ENCODE measurements around the gene TENM4.

The TENM4 gene

DNA sequence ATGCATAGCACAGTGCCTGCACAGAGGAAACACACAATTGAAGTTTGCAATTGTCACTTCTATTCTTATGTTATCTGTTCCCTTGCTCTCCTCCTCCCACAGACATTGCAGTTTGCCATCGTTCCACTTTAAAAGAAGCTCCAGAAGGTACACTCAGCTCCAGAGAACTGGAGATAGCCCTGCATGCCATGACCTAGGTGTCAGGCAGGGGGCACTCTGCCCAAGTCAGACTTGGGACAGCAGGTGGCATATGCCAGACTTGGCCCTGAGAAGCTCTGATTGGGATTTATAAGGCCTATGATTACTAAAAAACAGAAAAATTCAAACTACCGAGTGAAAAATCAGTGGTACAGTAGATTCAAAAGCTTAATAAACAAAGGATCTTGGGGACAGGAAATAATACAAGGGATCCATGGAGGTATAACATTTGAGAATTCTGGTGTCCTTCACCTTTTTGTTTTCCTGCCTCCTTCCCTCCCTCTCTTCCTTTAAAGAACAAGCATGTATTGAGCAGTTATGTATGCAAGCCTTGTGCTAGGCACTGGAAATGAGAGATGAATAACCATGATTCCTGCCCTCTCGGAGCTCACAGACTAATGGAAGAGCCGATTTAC lies 40.0 kb downstream of the TENM4 start:
- in situ Hi-C loops (cut with HindIII; ENCODE audit: low pct_ligation_motif_present, low pct_unique_long_range_greater_than_20kb, low sequenced_read_pairs) = no loop called here
- DNase-seq = peak; percentile 61

- in situ Hi-C loops (cut with HindIII; ENCODE audit: low pct_ligation_motif_present, low pct_unique_long_range_greater_than_20kb, low sequenced_read_pairs) = no loop called here
- DNase-seq = no peak
Measured at GRCh38 chr11:79400206-79400605, 40.6 kb downstream of the TENM4 start.

DNA sequence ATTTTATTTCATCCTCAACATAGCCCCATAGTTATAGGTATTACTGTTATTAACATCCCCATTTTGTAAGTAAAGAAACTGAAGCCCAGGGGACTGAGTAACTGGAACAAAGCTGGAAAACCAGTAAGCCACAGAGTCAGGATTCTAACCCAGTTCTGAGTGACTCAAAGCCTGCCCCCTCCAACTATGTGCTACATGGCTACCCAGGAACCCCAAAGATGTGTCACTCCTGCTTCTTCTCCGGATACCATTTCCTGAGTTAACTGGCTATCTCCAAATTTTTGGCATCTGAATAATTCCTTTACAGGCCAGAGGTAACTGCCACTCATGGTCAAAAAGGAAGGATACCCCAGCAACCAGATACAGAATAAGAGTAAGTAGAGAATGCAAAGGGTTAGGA lies 43.6 kb downstream of the TENM4 start:
- DNase-seq = peak; percentile 28
- in situ Hi-C loops (cut with HindIII; ENCODE audit: low pct_ligation_motif_present, low pct_unique_long_range_greater_than_20kb, low sequenced_read_pairs) = no loop called here

- no peak for DNase-seq
- in situ Hi-C loops (cut with HindIII; ENCODE audit: low pct_ligation_motif_present, low pct_unique_long_range_greater_than_20kb, low sequenced_read_pairs) = no loop called here
Measured at GRCh38 chr11:79396674-79397073, 44.2 kb downstream of the TENM4 start.

- in situ Hi-C loops (cut with HindIII; ENCODE audit: low pct_ligation_motif_present, low pct_unique_long_range_greater_than_20kb, low sequenced_read_pairs) = no loop called here
- no peak for DNase-seq
Measured at GRCh38 chr11:79396001-79396400, 44.8 kb downstream of the TENM4 start.

DNA sequence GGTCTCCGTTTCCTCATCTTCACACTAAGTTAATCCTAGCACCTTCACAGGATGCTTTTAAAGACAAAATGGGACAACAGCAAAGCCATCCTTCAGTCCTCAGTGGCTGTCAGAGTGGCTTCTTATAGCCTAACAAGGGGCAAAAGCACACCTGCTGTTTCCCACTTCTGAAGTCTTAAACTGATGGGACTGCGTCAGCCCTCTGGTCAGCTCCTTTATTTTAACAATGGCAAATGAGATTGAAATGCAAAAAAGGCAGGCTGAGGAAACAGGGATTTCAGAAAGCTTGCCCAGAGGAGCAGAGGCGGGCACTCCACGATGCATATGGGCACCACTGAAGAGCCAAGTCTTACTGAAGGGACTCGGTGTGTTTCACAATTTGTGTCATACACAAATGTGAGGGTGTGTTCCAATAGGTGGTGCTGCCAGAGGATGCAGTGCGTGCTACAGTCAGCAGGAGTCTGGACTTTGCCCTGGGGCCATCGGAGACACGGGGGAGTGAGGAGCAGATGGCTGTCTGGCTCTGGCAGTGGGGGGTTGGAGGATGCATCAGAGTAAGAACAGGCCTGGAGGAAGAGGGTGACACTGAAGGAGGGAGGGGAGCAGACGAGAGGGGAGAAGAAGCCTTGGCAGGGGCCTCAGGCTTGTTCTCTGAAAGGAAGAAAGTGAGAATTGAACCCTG lies 47.3 kb downstream of the TENM4 start:
- in situ Hi-C loops (cut with HindIII; ENCODE audit: low pct_ligation_motif_present, low pct_unique_long_range_greater_than_20kb, low sequenced_read_pairs) = no loop called here
- DNase-seq = no peak

DNA sequence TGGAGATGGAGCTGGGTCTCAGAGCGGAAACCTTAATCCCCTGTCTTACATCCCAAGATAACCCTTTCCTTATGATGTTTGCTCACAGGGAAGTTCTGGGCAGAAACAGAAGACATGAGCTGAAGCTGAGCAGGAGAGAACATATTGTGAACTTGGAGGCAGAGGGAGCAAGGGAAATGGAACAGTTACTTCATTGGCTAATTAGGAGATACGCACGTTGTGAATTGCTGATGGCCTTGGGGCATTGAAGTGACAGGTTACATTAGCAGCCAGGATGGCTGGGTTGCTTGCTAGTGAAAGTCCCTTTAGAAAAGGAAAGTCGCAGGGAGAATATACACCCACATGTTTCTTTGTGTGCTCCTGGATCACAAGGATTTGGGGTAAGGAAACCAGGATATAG lies 48.7 kb downstream of the TENM4 start:
- in situ Hi-C loops (cut with HindIII; ENCODE audit: low pct_ligation_motif_present, low pct_unique_long_range_greater_than_20kb, low sequenced_read_pairs) = no loop called here
- no peak for DNase-seq

DNA sequence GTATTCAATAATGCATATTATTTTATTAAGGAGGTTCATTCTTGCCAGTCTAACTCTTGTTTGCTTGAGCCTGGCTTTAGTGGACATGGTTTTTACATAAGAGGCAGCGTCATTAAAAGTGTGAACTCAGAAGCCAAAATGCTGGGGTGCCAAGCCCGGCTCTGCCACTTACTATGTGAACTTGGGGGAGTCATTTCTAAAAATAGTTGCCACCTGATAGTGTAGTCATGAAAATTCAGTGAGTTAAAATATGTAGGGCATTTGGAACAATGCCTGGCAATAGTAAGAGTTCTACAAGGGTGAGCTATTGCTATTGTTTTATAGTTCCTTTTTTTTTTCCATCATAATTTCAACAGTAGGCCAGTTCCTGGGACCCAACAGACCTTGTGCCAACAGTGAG lies 49.9 kb downstream of the TENM4 start:
- DNase-seq = no peak
- in situ Hi-C loops (cut with HindIII; ENCODE audit: low pct_ligation_motif_present, low pct_unique_long_range_greater_than_20kb, low sequenced_read_pairs) = no loop called here

DNA sequence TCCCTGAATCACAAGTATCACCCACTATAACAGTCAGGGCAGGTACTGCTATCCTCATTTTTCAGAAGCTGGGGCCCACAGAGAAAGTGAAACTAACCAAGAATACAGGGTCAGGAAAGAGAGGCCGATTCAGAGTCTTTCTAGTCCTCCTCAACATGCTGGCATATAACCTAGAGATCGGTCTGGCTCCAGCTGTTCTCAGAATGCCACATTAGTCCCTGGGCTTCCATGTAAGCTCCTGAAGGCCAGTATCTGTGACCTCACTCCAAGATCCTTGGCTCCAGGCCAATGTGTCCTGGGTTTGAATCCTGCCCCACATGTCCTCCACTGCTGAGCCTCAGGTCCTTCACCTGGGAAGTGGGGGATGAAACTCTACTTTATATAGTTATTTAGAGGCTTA lies 50.4 kb downstream of the TENM4 start:
- in situ Hi-C loops (cut with HindIII; ENCODE audit: low pct_ligation_motif_present, low pct_unique_long_range_greater_than_20kb, low sequenced_read_pairs) = no loop called here
- DNase-seq = no peak

DNA sequence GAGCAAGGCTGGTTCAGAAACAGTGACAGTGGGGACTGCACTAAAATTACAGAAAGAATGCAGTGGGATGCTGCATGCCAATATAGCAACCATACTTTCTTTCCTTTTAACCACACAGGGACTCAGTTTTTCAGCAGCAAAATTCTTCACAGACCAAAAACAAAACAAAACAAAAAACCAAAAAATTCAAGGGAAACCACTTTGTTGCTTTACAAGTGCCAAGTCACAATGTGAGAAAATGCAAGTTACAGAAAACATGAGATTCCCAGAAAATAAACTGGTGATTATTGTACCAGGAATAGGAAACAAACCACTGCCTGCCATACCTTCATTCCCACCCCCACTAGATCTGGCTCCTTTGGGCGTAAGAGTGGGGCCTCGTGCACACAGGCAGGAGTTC lies 52.6 kb downstream of the TENM4 start:
- in situ Hi-C loops (cut with HindIII; ENCODE audit: low pct_ligation_motif_present, low pct_unique_long_range_greater_than_20kb, low sequenced_read_pairs) = no loop called here
- no peak for DNase-seq

- in situ Hi-C loops (cut with HindIII; ENCODE audit: low pct_ligation_motif_present, low pct_unique_long_range_greater_than_20kb, low sequenced_read_pairs) = no loop called here
- no peak for DNase-seq
Measured at GRCh38 chr11:79383874-79384273, 57.0 kb downstream of the TENM4 start.

- no peak for DNase-seq
- in situ Hi-C loops (cut with HindIII; ENCODE audit: low pct_ligation_motif_present, low pct_unique_long_range_greater_than_20kb, low sequenced_read_pairs) = no loop called here
Measured at GRCh38 chr11:79382301-79383050, 58.4 kb downstream of the TENM4 start.

- in situ Hi-C loops (cut with HindIII; ENCODE audit: low pct_ligation_motif_present, low pct_unique_long_range_greater_than_20kb, low sequenced_read_pairs) = no loop called here
Measured at GRCh38 chr11:79381036-79381435, 59.8 kb downstream of the TENM4 start.

GRCh38 chr11:79377406-79377805 lies 63.4 kb downstream of the TENM4 start:
- DNase-seq = no peak
- in situ Hi-C loops (cut with HindIII; ENCODE audit: low pct_ligation_motif_present, low pct_unique_long_range_greater_than_20kb, low sequenced_read_pairs) = no loop called here

More at GRCh38 chr11:79381036-79381435, 59.8 kb downstream of the TENM4 start:
- DNase-seq = no peak

- no peak for DNase-seq
Measured at GRCh38 chr11:79375818-79376550, 64.8 kb downstream of the TENM4 start.

DNA sequence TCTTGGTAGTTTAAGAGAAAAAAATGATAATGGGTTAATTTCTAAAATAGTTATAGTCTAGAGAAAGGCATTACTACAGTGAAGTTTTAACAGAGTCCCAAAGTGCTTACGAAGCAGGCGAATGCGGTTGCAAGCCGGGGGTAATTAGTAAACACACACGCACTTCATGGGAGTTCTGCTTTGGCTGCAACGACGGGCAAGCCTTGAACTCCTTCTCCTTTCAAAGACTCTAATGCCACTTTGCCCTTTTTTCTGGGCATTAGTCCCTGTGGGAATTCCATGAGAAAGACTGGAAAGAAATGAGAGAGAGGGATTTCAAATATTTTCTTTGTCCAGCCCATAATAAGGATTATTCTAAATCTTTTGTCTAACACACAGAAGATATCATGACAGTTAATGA lies 66.1 kb downstream of the TENM4 start:
- in situ Hi-C loops (cut with HindIII; ENCODE audit: low pct_ligation_motif_present, low pct_unique_long_range_greater_than_20kb, low sequenced_read_pairs) = no loop called here
- no peak for DNase-seq

More at GRCh38 chr11:79375818-79376550, 64.8 kb downstream of the TENM4 start:
- in situ Hi-C loops (cut with HindIII; ENCODE audit: low pct_ligation_motif_present, low pct_unique_long_range_greater_than_20kb, low sequenced_read_pairs) = no loop called here

DNA sequence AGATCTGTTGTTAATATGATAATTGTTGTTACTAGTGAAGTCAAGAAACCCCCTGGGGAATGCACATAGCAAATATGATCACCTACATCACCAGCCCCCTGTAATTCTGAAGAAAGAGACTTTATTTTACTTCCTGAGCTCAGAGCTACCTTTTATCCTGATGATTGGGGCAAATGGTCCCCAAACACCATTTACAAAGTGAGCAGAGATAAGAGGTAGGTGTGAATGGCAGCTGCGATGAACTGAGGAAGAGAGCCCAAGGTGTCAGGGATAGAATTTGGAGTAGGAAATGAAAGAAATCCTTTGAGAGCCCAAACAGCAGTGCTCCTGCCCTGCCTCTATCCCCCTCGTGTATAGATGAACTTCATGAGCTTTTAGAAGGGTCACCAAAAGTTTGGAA lies 69.1 kb downstream of the TENM4 start:
- DNase-seq = no peak
- in situ Hi-C loops (cut with HindIII; ENCODE audit: low pct_ligation_motif_present, low pct_unique_long_range_greater_than_20kb, low sequenced_read_pairs) = no loop called here

DNA sequence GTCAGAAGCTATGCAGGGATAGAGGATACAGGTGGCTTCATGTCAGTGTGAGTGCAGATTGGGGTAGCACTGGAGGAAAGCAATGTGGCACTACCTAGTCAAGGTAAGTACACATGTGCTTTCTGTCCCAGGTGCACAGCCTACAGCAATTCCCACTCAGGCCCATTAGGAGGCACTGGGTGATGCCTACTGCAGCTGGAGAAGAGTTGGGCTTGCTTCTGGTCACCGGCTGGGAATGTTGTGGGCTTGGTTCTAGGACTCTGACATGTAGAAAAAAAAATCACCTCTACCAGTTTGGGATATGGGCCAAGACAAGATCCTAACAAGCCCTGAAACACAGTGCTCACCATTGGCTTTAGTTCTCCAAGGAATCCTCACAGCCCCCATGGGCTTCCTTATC lies 69.7 kb downstream of the TENM4 start:
- in situ Hi-C loops (cut with HindIII; ENCODE audit: low pct_ligation_motif_present, low pct_unique_long_range_greater_than_20kb, low sequenced_read_pairs) = no loop called here
- DNase-seq = no peak

- in situ Hi-C loops (cut with HindIII; ENCODE audit: low pct_ligation_motif_present, low pct_unique_long_range_greater_than_20kb, low sequenced_read_pairs) = no loop called here
- no peak for DNase-seq
Measured at GRCh38 chr11:79369055-79369454, 71.8 kb downstream of the TENM4 start.

All from ACHN (cell line).